ENCODE data around the gene TRIP4. TPM values are rescaled to one million over a fixed set of nuclear protein-coding genes. Genes with fewer than 3 reads are reported as not detected.
"Not testable (repeated sequence)": the region's sequence is repeated elsewhere in the genome, so short reads cannot be mapped to it uniquely, and the experiment has no call there.

Gene TRIP4
- total and polyA plus RNA-seq, 9 of the 15 experiments (the other 6 are each of a cell fraction or from before 2014, with no cell fraction given) = 7.6 to 23.3 (median 16.7) TPM

DNA sequence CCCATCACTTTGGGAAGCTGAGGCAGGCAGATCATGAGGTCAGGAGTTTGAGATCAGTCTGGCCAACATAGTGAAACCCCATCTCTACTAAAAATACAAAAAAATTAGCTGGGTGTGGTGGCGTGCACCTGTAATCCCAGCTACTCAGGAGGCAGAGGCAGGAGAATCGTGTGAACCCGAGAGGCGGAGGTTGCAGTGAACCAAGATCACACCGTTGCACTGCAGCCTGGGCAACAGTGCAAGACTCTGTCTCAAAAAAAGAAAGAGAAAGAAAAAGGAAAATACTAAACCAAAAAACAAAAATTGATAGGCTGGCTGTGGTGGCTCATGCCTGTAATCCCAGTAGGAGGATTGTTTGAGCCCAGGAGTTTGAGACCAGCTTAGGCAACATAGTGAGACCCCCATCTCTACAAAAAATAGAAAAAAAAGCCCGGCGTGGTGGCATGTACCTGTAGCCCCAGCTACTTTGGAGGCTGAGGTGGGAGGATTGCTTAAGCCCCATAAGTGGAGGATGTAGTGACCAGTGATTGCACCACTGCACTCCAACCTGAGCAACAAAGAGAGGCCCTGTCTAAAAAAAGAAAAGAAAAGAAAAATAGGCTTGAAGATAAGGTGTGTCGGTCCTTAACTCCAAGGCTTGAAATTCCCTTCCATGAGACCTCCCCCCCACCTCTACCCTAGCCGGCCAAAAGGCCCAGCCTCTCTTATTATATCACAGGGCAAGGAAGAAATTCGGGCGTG lies 7.3 kb upstream of the TRIP4 start (continued):
- TF ChIP-seq, protein P1, sequence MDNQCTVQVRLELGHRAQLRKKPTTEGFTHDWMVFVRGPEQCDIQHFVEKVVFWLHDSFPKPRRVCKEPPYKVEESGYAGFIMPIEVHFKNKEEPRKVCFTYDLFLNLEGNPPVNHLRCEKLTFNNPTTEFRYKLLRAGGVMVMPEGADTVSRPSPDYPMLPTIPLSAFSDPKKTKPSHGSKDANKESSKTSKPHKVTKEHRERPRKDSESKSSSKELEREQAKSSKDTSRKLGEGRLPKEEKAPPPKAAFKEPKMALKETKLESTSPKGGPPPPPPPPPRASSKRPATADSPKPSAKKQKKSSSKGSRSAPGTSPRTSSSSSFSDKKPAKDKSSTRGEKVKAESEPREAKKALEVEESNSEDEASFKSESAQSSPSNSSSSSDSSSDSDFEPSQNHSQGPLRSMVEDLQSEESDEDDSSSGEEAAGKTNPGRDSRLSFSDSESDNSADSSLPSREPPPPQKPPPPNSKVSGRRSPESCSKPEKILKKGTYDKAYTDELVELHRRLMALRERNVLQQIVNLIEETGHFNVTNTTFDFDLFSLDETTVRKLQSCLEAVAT (IDR thresholded peaks at IDR 0.05) = 0 out of 4 replicates have a peak, but pooled peaks of 1 of the 2 experiments have one; percentile 45
- TF ChIP-seq CEBPG (CRISPR knock-in tag; IDR thresholded peaks at IDR 0.05) (0 out of 2 replicates have a peak, but pooled peaks have one; percentile 44), ZNF121 (CRISPR knock-in tag; conservative IDR thresholded peaks at IDR 0.05) (peak; percentile 76), CC2D1A (IDR thresholded peaks at IDR 0.05) (0 out of 2 replicates have a peak, but pooled peaks have one; percentile 16), SMARCA5 (IDR thresholded peaks at IDR 0.05) (peak; percentile 47; the same call in 1 of the 2 replicates), CEBPB (tag; IDR thresholded peaks at IDR 0.05) (peak; percentile 41; the same call in 1 of the 2 replicates)
- TF ChIP-seq CEBPG (tag; conservative IDR thresholded peaks at IDR 0.05 in 1 of 2, IDR thresholded peaks at IDR 0.05 in 1 of 2) = not testable (repeated sequence)
- TF ChIP-seq, protein P2, sequence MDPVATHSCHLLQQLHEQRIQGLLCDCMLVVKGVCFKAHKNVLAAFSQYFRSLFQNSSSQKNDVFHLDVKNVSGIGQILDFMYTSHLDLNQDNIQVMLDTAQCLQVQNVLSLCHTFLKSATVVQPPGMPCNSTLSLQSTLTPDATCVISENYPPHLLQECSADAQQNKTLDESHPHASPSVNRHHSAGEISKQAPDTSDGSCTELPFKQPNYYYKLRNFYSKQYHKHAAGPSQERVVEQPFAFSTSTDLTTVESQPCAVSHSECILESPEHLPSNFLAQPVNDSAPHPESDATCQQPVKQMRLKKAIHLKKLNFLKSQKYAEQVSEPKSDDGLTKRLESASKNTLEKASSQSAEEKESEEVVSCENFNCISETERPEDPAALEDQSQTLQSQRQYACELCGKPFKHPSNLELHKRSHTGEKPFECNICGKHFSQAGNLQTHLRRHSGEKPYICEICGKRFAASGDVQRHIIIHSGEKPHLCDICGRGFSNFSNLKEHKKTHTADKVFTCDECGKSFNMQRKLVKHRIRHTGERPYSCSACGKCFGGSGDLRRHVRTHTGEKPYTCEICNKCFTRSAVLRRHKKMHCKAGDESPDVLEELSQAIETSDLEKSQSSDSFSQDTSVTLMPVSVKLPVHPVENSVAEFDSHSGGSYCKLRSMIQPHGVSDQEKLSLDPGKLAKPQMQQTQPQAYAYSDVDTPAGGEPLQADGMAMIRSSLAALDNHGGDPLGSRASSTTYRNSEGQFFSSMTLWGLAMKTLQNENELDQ (CRISPR knock-in tag; IDR thresholded peaks at IDR 0.05; ENCODE audit: borderline replicate concordance) = 0 out of 2 replicates have a peak, but pooled peaks have one; percentile 39

Measured in K562 (cell line).